HG02970 (cell line): ENCODE results near the gene ANKZF1.

Source experiments
- ATAC-seq: cut with Tn5 transposase; IDR thresholded peaks from one replicate; pipeline ENCODE4 v1.9.1; 2021; ENCODE audit warnings: mild to moderate bottlenecking, moderate library complexity, moderate number of reproducible peaks; ENCODE audit not compliant: unreplicated experiment, low FRiP score

Gene ANKZF1

DNA sequence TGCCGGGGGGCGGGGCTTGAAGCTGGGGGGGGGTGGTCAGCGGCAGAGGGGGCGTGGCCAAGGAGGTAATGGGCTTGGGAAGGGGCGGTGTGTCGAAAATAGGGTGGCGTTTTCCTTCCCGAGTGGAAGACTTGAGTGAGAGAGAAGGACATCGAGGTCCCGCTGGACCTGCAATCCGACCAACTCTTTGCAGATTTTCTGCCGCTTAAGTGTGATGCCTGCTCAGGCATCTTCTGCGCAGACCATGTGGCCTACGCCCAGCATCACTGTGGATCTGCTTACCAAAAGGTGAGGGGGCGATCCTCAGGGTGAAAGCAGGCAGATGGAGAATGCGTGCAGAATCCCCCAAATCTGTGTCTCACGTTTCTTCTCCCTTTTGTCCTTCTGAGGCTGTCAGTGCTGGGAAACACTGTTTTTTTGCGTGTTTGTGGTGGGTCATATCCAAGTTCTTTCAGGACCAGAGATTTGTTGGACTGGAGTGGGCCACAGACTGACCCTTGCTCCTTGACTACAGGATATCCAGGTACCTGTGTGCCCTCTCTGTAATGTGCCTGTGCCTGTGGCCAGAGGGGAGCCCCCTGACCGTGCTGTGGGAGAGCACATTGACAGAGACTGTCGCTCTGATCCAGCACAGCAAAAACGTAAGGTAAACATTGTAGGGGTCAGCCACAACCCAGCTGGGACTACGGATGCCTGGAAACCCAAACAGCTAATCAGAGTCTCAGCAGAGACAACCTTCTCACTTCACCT lies 22.3 kb upstream of the ANKZF1 start:
- no peak for ATAC-seq

DNA sequence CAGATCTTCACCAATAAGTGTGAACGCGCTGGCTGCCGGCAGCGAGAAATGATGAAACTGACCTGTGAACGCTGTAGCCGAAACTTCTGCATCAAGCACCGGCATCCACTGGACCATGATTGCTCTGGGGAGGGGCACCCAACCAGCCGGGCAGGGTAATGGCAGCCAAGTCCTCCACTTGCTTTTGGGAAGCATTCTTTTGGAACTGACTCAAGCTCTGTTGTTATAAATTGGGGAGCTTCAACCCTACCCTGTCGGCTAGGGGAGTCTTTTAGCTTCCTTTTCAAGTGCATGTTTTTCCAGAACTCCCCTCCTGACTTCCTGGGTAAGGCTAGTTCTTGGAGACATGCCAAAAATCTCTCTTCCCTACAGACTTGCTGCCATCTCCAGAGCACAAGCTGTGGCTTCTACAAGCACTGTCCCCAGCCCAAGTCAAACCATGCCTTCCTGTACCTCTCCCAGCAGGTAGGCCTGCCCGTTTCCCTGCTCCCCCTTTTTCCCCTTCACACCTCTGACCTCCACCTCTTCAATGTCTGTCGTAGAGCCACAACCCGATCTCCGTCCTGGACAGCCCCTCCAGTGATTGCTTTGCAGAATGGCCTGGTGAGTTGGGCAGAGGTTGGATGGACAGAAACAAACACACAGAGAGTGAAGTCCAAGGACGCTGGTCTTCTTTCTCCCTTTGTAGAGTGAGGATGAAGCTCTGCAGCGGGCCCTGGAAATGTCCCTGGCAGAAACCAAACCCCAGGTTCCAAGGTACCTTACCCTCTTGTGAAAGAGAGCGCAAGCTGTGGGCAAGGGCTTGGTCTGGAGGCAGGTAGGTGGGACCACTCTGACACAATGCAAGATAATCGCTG lies 21.5 kb upstream of the ANKZF1 start:
- no peak for ATAC-seq

DNA sequence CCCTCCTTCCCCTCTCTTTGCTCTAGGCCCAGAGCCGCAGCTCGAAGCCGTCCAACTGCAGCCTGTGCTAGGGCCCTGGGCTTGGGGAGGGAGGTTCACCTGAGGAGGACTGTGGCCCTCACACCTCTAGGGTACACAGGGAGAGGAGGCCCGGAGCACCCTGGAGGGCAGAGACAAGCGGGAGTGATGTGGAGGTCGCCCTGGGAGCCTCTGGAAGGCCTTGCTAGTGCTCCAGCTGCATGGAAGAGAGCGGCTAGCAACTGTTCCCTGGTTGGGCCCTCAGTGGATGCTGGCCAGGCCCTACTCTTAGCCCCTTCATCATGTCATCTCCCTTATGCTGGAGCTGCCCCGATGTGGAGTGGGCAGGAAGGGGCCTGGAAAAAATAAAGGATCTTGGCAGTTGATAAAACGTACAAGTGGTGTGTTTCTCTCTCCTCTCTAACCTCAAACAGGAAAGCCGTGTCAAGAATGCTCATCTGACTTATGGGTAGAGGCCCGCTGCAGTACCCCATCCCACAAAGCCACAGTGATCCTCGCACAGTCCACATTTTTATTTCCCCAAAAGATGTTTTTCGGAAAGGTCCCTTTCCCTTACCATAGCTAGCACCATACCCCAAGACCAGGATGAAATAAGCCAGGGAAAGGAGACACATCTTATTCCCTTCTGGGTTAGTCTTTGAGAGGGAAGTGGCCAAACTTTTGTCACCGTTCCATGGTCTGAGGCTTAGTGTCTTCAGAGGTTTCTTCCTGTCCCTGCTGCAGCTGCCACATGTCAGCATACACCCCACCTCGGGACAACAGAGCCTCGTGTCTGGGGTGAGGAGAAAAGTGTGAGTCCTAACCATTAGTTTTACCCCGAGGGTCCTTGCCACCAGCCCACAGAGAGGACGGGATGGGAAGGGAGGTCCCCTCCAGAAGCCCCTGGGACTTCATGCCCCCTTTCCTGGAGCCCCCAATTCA lies 20.1 kb upstream of the ANKZF1 start:
- no peak for ATAC-seq

- ATAC-seq = no peak
Measured at GRCh38 chr2:219210196-219210885, 19.3 kb upstream of the ANKZF1 start.

- ATAC-seq = no peak
Measured at GRCh38 chr2:219210886-219211362, 18.7 kb upstream of the ANKZF1 start.

GRCh38 chr2:219213026-219213415 lies 16.6 kb upstream of the ANKZF1 start:
- ATAC-seq = no peak

DNA sequence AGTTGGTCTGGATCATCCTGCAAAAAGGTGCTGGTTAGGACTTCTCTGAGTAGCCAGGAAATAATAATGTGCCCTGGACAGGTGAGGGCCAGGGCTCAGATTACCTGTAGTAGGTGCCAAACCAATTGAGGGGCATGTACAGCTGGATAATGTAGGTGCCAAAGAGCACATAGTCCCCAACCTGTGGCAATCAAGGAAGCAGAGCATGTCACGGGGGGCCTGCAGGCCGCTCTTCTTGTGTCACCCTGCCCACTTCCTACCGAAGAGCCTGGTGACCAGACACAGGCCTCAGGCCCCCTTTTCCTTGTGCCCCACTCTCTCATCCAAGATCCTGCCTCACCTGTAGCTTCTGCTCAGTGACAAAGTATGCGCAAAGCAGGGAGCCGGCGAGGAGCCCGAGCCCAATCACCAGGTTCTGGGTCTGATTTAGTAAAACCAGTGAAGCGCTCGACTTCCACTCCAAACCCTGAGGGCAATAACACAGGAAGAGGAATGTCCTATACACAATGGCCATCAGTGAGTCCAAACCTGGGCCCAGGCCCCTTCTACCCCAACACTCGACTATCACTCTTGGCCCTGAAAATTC lies 16.0 kb upstream of the ANKZF1 start:
- no peak for ATAC-seq

DNA sequence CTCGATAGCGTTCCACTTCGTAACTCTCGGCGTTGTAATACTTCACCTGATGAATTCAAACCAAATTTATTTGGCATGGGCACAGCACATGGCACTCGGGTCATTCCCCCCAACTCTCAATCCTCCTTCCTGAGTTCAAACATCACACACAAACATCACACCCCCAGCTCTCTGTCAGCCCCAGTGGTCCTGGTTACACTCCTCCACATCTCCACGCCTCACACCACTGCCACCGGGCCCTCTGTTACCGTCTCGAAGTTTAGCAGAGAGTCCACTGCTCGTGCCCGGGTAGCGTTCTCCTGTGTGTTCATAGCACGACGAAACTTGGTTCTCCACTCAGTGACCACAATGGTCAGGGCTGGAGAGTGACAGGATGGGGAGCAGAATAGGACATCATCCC lies 15.5 kb upstream of the ANKZF1 start:
- ATAC-seq = no peak

- no peak for ATAC-seq
Measured at GRCh38 chr2:219214786-219215185, 14.8 kb upstream of the ANKZF1 start.

GRCh38 chr2:219215871-219216534 lies 13.6 kb upstream of the ANKZF1 start:
- no peak for ATAC-seq

DNA sequence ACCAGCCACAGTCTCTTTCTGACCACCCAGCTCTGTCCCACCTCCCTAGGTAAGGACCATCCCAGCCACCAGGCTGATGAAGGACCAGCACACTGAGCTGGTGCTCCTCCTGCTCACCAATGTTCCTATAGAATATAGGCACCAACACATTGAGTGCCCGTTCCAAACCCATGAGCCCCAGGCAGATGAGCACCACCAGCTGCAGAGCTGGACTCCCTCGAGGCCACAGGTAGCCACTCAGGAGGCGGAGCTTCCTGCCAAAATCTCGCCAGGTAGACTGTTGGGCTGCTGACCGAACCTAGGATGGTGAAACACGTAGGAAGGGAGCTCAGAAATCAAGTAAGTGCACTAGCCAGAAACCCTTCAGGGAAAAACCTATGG lies 13.1 kb upstream of the ANKZF1 start:
- ATAC-seq = no peak

- peak; percentile 18 for ATAC-seq
Measured at GRCh38 chr2:219218217-219218731, 11.3 kb upstream of the ANKZF1 start.

DNA sequence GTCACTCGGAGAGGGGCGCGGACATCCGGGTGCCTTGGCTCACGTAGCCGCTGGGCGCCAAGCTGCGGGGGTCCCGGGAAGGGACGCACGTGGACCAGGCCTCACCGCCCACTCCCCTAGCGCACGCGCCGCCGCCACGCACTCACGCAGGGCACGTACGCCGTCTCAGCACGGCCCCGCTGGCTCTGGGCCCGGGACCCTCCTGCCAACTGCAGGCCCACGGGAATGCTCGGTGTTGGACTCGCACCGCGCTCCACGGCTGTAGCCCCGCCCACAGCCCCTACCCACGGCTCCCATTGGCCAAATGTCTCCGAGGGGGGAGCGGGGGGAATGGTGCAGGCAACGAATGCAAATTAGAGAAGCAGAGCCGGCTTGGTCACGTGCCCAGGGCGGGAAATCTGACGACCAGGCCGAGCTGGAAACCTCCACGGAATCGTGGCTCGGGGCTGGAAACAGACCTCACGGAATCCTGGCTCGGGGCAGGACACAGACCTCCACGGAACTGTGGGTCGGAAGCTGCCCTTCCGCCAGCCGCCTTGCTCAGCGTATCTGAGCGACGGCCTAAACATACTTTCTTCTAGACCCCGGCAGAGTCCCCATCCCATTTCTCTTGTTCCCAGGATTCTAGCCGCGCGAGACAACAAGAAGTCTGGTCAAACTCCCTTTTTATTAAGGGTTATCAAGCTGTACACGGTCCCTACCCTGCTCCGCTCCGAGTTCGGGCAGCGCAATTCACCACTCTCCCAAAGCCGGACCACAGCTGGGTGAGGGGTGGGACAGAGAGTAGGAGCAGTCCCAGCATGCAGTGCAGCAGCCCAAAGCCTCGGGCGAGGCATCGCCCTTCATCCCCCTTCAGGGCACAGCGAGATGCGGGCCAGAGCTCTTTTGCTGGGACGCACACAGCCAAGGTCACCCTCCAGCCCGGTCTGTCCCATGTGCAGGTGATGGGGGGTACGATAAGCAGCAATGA lies 10.6 kb upstream of the ANKZF1 start, which contains the start of gene ABCB6:
Gene ABCB6, minus strand, starts transcription at position 227 of the 970 bp plus-strand sequence. CDS start 285 bp downstream, outside the sequence.
- ATAC-seq = peak; percentile 74

DNA sequence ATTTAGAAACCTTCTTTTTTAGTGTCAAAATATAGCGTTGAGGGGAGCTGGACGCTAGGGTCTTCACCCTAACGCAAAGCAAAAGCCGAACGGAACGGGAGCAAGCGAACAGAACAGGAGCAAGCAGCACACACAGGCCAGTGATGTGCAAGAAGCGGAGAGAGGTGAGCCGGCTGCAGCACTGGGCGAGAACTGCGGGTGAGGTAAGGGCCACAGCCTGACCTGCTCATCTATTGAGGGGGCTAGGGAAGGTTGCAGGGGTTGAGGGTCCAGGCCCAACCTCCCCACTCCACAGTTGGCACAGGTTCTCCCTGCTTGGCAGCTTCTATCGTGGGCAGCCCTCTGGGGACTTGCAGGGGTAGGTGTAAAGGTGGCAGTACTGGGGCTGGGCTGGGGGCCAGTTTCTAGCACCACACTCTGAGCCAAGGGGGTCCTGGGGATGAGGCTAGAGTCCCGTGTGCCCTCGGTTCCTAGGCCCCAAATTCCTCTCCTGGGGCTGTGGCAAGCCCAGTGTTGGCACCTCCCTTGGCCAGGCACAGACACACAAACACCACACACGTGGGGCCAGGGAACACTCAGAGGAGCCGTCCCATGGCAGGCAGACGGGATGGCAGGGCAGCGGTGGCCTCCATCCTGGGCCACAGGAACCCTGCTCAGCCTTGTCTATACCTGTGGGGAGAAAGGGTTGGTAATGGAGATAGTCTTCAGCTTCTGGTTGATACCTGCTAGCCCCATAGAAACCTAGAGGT lies 9.6 kb upstream of the ANKZF1 start:
- ATAC-seq = no peak

DNA sequence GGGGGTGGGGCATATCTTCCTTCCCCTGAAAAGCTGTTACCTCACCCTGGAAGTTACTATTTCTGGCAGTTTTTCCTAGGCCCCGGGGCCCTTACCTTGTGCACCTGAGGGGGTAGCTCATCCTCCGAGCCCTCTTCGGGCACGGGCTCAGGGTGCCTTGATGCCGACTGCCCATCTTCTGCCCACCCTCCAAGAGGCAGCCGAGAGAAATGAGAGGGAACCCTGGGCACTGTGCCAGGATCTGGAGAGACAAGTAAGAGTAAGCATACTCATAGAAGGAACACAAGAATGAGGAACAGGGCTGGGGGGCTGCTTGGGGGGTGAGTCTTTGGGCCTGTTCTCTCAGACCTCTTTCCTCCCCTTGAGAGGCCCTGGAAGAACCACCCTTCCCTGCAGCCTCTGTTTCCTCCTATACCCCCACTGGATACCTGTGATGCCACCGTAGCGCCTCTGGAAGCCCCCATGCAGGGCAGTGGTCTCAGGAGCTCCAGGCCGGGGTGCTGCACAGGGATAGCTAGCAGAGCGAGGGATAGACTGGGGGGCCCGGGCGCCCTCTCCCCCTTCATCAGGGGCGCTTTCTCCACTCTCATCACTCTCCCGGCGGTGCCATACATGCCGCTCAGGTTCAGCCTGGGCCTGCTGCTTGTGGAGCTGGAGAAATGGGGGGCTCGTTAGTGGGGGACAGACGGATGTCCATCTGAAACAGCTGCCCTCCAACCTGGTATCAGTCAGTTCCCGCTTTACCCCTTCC lies 8.8 kb upstream of the ANKZF1 start:
- no peak for ATAC-seq

DNA sequence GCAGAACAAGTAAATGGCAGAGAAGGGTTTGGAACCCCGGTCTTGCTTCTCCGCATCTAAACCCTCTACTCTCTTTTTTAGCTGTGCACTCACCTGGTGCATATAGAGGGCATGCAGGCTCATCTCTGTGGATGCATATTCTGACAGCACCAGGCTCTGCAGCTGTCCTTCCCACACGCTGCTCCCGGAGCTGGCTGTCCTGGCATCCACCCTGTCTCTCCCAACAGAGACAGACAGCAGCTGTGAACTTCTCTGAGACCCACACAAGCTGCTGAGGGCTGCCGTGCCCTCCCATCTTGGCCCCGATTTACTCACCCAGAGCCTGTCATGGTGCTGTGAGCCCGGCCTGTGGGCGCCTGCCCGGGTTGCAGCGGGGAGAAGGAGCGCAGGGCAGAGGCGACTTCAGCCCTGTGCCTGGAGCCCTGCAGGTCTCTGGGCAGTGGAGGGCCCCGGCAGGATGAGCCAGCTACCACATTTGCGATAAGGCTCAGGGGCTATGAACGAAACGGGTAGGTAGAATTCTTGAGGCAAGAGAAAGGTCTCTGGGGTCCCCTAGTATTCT lies 7.6 kb upstream of the ANKZF1 start:
- ATAC-seq = no peak
